GM10266 (cell line): Measurements from ENCODE around the gene KRT17.
A peak's percentile ranks its signal among the peaks of the same experiment; 100 is the strongest.

Experiments
- DNase-seq: peaks from one replicate; pipeline ENCODE4 v3.0.0; 2012; ENCODE audit errors: extremely low spot score
- TF ChIP-seq, protein P1 (sequence below): IDR thresholded peaks from 2 replicates; pipeline ENCODE4 v1.5.1; 2012; ENCODE audit warnings: mild to moderate bottlenecking, low read depth; ENCODE audit not compliant: control insufficient read depth, insufficient read depth; ENCODE audit errors: missing control alignments

Gene KRT17

DNA sequence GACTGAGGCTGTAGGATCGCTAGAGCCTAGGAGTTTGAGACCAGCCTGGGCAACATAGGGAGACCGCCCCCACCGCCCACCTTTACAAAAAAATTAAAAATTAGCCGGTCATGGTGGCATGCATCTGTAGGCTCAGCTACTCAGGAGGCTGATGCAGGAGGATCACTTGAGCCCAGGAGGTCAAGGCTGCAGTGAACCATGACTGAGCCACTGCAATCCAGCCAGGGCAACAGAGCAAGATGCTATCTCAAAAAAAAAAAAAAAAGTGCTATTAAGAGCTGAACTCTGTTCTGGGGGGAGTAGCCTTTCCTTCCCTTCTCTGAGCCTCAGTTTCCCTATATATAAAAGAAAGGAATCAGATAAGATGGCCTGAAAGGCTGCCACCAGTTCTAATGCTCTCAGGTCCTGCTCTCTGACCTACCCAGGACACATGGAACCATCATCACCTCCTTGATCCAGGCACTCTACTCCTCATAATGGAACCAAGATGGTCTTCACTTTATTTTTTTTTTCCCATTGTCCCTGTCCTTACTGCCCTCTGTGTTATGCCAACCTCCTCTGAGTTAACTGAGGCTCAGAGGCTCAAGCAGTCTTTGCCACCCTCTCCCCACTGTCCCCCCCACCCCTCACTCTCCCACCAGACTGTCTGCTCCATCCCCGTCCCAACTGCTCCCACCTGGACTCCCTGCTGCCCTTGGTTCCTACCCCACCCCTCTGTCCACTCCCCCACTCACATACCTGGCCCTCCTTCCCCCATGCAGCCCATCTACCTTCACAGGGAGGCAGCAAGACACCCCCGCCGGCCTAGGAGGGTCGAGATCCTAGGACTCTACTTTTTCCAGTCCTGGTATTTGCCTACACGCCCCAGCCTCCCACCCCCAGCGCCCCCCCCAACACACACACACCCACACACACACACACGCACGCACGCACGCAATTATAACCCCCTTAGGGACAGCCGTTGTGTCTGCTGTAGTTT, 40.5 kb upstream of the KRT17 start:
- TF ChIP-seq, protein P1, sequence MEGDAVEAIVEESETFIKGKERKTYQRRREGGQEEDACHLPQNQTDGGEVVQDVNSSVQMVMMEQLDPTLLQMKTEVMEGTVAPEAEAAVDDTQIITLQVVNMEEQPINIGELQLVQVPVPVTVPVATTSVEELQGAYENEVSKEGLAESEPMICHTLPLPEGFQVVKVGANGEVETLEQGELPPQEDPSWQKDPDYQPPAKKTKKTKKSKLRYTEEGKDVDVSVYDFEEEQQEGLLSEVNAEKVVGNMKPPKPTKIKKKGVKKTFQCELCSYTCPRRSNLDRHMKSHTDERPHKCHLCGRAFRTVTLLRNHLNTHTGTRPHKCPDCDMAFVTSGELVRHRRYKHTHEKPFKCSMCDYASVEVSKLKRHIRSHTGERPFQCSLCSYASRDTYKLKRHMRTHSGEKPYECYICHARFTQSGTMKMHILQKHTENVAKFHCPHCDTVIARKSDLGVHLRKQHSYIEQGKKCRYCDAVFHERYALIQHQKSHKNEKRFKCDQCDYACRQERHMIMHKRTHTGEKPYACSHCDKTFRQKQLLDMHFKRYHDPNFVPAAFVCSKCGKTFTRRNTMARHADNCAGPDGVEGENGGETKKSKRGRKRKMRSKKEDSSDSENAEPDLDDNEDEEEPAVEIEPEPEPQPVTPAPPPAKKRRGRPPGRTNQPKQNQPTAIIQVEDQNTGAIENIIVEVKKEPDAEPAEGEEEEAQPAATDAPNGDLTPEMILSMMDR, result no peak
- no peak for DNase-seq

DNA sequence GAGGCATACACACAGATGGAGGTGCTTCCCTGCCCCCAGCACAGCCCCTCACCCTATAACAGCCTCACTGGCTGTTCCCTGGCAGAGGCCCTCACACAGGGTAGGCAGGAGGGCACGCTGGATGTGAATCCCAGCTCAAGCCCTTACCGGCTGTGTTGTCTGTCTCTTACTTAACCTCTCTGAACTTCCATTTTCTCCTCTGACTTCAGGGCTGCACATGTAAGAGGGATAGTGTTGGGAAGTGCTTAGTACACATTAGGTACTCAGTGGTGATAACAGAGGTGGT, 39.7 kb upstream of the KRT17 start:
- DNase-seq, result peak; percentile 6

DNA sequence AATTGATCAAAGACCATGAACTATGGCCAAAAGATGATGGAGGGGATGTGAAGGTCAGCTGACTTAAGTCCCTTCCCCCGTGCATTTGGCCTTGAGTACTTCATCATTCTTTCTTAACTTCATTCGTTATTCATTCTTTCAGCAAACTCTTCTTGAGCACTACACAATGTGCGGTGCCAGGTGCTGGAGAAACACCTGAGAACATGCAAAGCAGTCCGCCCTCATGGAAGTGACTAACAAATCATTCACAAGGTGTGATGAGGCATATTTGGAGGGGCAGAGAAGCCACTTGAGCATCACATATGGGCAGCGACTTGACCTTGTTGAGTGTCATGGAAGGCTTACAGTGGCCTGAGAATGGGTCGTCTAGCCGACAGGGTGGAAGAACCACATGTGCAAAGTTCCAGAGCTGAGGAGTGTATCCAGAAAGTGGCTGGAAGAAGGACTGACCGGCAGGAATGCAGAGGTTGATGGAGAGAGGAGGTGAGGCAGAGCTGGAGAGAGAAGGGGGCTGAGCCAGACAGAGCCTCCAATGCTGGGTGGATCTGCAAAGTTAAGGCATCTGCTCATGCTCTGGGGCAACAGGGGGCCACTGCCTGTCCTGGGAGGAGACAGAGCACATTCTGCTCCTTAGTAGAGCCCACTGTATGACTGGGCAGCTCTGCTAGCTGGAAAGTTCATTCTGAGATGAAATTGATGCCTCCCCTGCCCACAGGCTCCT, 39.2 kb upstream of the KRT17 start:
- TF ChIP-seq, protein P1, result no peak
- DNase-seq, result peak; percentile 11

More for the DNA sequence above, 39.7 kb upstream of the KRT17 start:
- TF ChIP-seq, protein P1, result no peak

DNA sequence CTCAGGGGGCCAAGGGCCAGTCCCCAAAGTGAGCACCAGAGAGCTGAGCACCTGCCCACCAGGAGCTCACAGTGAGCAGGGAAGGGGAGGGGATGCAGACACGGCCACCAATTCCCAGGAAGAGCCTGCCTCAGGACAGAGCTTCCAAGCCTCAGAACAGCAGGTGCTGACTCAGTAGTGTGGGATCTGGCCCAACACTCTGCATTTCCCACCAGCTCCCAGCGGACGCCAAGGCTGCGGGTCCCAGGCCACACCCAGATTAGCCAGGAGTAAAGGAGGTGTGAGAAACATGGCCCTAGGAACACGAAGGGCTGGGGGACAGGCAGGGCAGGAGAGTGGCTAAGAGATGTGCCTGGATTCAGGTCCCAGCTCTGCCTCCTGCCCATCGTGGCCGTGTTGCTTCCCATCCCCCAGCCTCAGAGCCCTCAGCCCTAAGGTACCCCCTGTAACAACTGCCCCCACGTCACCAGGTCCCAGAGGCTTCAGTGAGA, 35.9 kb upstream of the KRT17 start:
- TF ChIP-seq, protein P1, result no peak
- DNase-seq, result no peak

DNA sequence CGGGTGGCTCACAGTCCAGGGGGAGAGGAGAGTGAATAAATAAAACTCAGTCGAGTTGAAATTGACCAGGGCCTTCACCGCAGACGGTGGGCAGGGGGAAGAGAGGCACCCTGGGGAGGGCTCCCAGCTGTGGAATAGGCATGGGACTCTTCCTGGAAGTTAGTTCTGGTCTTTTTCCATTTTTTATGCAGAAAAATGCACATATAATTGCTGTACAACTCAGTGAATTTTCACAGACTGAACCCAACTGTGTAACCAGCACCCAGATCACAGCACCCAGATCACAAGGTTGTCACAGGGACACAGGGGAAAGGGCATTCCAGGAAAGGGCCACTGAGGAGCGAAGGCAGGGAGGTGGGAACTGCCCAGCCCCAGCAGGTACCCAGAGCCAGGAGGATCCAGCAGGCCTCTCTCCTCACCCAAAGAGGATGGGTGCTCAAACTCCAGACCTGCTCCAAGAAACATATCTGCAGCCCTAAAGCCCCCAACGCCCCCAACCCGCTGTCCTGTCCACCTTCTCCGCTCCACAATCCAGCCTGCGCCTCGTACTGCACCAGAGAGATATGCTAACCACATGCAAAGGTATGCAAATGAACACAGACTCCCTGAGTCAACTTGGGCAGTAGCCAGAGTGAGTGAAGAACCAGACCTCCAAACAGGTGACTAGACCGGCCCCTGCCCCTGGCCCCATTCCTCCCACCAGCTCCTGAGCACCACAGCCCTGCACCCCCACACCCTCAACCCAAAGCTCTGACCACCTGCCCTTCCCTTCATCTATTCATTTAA, 35.2 kb upstream of the KRT17 start:
- no peak for DNase-seq
- TF ChIP-seq, protein P1, result no peak

DNA sequence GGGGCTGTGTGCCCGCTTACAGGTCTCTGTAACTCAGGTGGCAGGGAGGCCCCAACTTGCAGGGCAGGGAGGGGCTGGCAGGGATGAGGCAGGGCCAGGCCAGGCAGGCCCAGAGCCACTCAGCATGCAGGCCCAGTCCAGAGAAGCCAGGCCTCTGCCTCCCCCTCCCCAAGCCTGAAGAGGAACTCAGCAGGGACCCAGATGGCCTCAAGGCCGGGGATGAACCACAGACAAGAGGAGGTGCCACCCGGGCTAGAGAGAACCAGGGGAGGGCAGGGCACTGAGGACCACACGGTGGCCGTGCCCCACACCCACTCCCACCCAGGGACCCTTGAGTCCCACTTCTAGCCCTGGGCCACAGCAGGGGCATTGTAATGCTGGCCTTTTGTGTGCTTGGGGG, 34.5 kb upstream of the KRT17 start:
- DNase-seq, result no peak
- TF ChIP-seq, protein P1, result no peak
